Measurements from ENCODE around the gene ZNF565. TPM values are rescaled to one million over a fixed set of nuclear protein-coding genes. Genes with fewer than 3 reads are reported as not detected.
"Not testable (repeated sequence)": the region's sequence is repeated elsewhere in the genome, so short reads cannot be mapped to it uniquely, and the experiment has no call there.

ZNF565 gene
- total RNA-seq, 2 experiments from 2014 or later = 2.2 to 2.7 TPM

DNA sequence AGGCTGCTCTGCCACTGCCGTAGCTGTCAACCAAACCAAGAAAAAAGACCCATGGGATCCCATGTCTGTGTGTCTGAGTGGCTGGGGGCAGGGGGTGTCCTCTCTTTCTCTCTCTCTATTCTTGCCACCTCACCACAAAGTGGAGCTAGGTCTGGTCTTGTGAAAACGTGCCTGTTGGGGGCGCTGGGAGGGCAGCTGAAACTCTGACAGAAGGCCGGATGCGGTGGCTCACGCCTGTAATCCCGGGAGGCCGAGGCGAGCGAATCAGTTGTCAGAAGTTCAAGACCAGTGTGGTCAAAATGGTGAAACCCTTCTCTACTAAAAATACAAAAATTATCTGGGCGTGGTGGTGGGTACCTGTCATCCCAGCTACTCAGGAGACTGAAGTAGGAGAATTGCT lies 29.6 kb upstream of the ZNF565 start:
- ChIA-PET CTCF (no interaction called here), POLR2A (no interaction called here)
- DNase-seq = no peak
- H3K4me1 Mint-ChIP-seq (ENCODE audit: low read depth) = no peaks in the 10 kb centered on the region
- H3K27me3 Mint-ChIP-seq (ENCODE audit: low read depth) = peaks cover 6% of the 10 kb centered on the region
- ATAC-seq = no peak
- peaks cover 28% of the 10 kb centered on the region for H3K36me3 Mint-ChIP-seq (ENCODE audit: low read depth)
- no peak overlapping the region for H3K27ac Mint-ChIP-seq
- H3K4me3 Mint-ChIP-seq = no peak overlapping the region
- H3K9me3 Mint-ChIP-seq (ENCODE audit: insufficient read depth) = peaks cover 60% of the 10 kb centered on the region

DNA sequence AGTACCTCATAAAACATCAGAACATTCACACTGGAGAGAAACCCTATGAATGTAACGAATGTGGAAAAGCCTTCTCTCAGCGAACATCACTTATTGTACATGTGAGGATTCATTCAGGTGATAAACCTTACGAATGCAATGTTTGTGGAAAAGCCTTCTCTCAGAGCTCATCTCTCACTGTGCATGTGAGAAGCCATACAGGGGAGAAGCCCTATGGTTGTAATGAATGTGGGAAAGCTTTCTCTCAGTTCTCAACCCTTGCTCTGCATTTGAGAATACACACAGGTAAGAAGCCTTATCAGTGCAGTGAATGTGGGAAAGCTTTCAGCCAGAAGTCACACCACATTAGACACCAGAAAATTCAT lies 22.5 kb upstream of the ZNF565 start:
- no peaks in the 10 kb centered on the region for H3K4me1 Mint-ChIP-seq (ENCODE audit: low read depth)
- CTCF ChIA-PET = no interaction called here
- H3K9me3 Mint-ChIP-seq (ENCODE audit: insufficient read depth) = peaks cover 77% of the 10 kb centered on the region
- H3K4me3 Mint-ChIP-seq = no peak overlapping the region
- peaks cover 83% of the 10 kb centered on the region for H3K36me3 Mint-ChIP-seq (ENCODE audit: low read depth)
- ATAC-seq (no peak), DNase-seq (no peak)
- POLR2A ChIA-PET = interaction anchor here (1.0 kb wide), 1 partner anchor 22 kb away, joined by 3 read pairs; the partner anchor contains the start of genes ZNF146 and ZNF565
- H3K27ac Mint-ChIP-seq = no peak overlapping the region
- H3K27me3 Mint-ChIP-seq (ENCODE audit: low read depth) = no peaks in the 10 kb centered on the region

DNA sequence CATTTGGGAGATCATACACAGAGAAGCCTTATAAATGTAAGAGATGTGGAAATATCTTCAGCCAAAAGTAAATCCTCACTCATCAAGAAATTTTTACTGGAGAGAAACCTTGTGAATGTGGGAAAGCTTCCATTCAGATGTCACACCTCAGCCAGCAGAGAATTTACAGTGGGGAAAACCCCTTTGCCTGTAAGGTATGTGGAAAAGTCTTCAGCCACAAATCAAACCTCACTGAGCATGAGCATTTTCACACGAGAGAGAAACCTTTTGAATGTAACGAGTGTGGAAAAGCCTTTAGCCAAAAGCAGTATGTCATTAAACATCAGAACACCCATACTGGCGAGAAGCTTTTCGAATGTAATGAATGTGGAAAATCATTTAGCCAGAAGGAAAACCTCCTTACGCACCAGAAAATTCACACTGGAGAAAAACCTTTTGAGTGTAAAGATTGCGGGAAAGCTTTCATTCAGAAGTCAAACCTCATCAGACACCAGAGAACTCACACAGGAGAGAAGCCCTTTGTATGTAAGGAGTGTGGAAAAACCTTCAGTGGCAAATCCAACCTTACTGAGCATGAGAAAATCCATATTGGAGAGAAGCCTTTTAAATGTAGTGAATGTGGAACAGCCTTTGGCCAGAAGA lies 22.0 kb upstream of the ZNF565 start:
- POLR2A ChIA-PET = interaction anchor here (1.0 kb wide), 1 partner anchor 22 kb away, joined by 3 read pairs; the partner anchor contains the start of genes ZNF146 and ZNF565
- CTCF ChIA-PET = no interaction called here
- Mint-ChIP-seq H3K36me3 (ENCODE audit: low read depth) (peaks cover 84% of the 10 kb centered on the region), H3K4me1 (ENCODE audit: low read depth) (no peaks in the 10 kb centered on the region), H3K27ac (no peak overlapping the region), H3K27me3 (ENCODE audit: low read depth) (no peaks in the 10 kb centered on the region), H3K4me3 (no peak overlapping the region), H3K9me3 (ENCODE audit: insufficient read depth) (peaks cover 73% of the 10 kb centered on the region)
- DNase-seq (no peak), ATAC-seq (no peak)

GRCh38 chr19:36233626-36234025 lies 19.2 kb upstream of the ZNF565 start:
- not testable (repeated sequence) for H3K27ac Mint-ChIP-seq

GRCh38 chr19:36225219-36225892 lies 10.9 kb upstream of the ZNF565 start:
- POLR2A ChIA-PET = interaction anchor here (0.8 kb wide), 1 partner anchor 10 kb away, joined by 4 read pairs; no protein-coding TSS in a partner anchor
- no peak for DNase-seq
- Mint-ChIP-seq H3K36me3 (ENCODE audit: low read depth) (peaks cover 90% of the 10 kb centered on the region), H3K4me3 (no peak overlapping the region), H3K9me3 (ENCODE audit: insufficient read depth) (peaks cover 32% of the 10 kb centered on the region), H3K27ac (peak overlapping the region; percentile 67), H3K27me3 (ENCODE audit: low read depth) (no peaks in the 10 kb centered on the region), H3K4me1 (ENCODE audit: low read depth) (peaks cover 21% of the 10 kb centered on the region)
- no peak for ATAC-seq
- CTCF ChIA-PET = interaction anchor here (1.8 kb wide), 1 partner anchor 10 kb away, joined by 5 read pairs; no protein-coding TSS in a partner anchor

More at GRCh38 chr19:36233626-36234025, 19.2 kb upstream of the ZNF565 start:
- H3K4me3 Mint-ChIP-seq; CTCF ChIA-PET; DNase-seq; H3K27me3 Mint-ChIP-seq (ENCODE audit: low read depth); POLR2A ChIA-PET; ATAC-seq; H3K4me1 Mint-ChIP-seq (ENCODE audit: low read depth): not testable (repeated sequence)
- Mint-ChIP-seq H3K9me3 (ENCODE audit: insufficient read depth) (peaks cover 67% of the 10 kb centered on the region), H3K36me3 (ENCODE audit: low read depth) (peaks cover 94% of the 10 kb centered on the region)

DNA sequence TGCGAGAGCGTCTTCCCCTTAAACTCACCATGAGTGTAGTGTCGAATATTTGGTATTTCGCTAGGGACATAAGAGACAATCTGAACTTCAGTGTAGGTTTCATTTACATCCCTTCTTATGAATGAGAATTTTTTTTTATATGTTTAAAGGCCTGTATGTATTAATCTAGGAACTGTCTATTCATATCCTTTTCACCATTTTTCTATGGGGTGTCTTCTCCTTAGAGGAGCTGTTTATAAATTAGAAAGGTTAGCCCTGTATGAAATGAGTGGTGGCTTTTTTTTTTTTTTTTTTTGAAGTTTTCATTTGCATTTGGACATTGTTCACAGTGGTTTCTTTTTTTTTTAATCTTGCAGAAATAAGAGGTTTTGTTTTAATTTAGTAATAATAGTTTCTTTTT lies 8.0 kb upstream of the ZNF565 start:
- Mint-ChIP-seq H3K27me3 (ENCODE audit: low read depth) (no peaks in the 10 kb centered on the region), H3K9me3 (ENCODE audit: insufficient read depth) (peaks cover 27% of the 10 kb centered on the region), H3K27ac (no peak overlapping the region), H3K4me3 (no peak overlapping the region), H3K4me1 (ENCODE audit: low read depth) (peaks cover 31% of the 10 kb centered on the region), H3K36me3 (ENCODE audit: low read depth) (peaks cover 79% of the 10 kb centered on the region)
- ATAC-seq = no peak
- no peak for DNase-seq
- POLR2A ChIA-PET = no interaction called here
- CTCF ChIA-PET = no interaction called here

GRCh38 chr19:36221474-36221873 lies 7.0 kb upstream of the ZNF565 start:
- H3K4me1 Mint-ChIP-seq (ENCODE audit: low read depth) = peaks cover 37% of the 10 kb centered on the region
- POLR2A ChIA-PET = no interaction called here
- H3K27ac Mint-ChIP-seq = no peak overlapping the region
- H3K4me3 Mint-ChIP-seq = no peak overlapping the region
- H3K27me3 Mint-ChIP-seq (ENCODE audit: low read depth) = no peaks in the 10 kb centered on the region
- CTCF ChIA-PET = no interaction called here
- ATAC-seq = no peak
- no peak for DNase-seq
- H3K36me3 Mint-ChIP-seq (ENCODE audit: low read depth) = peaks cover 75% of the 10 kb centered on the region
- peaks cover 25% of the 10 kb centered on the region for H3K9me3 Mint-ChIP-seq (ENCODE audit: insufficient read depth)

DNA sequence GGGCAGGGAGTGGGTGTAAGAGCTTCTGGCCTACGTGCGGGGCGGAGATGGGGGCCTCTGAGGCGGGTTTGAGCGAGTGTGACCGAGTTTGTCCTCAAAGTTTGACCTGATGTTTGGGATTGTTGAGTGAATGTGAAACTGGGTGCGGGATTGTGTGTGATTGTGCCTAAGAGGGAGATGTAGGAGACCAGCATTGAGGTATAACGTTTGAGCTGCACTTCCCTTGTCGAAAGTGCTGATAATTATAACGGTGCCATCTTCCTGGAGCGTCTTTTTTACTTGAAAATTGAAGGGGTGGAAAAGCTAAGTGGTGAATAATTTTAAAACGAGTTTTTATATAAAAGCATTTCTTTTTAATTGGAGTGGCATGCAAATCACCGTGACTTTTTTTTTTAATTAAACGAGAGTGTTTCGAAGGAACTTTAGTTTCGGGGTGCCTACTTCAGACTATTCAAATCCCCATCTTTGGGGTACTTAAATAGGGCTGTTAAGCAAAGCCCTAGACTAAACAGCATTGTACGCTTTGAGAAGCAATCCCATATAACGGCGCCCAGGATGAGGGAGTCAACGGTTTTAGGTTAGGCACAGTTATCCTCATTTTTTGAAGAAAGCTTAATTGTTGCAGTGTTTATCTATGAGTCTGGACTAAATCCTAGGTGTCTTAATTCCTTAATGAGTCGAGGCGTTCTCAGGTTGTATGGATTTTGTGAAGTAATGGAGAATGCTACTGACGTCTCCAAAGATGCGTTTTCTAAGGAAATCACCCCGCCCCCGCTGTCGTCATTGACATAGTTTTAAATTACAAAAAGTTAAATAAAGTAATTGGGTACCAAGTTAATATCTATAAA lies 1.0 kb upstream of the ZNF565 start:
- peak; percentile 0 for ATAC-seq
- Mint-ChIP-seq H3K4me3 (no peak overlapping the region), H3K27me3 (ENCODE audit: low read depth) (no peaks in the 10 kb centered on the region), H3K36me3 (ENCODE audit: low read depth) (peaks cover 22% of the 10 kb centered on the region), H3K27ac (no peak overlapping the region), H3K4me1 (ENCODE audit: low read depth) (peaks cover 22% of the 10 kb centered on the region), H3K9me3 (ENCODE audit: insufficient read depth) (peaks cover 6% of the 10 kb centered on the region)
- DNase-seq = peak; percentile 25
- ChIA-PET POLR2A (interaction anchor here (0.6 to 2.2 kb wide), 17 partner anchors 9 to 1564 kb away, joined by 3 to 10 read pairs (median 4); partner anchors contain the start of genes POLR2I, TBCB, ZNF345 and ZNF382), CTCF (interaction anchor here (0.9 to 1.9 kb wide), 2 partner anchors 9 to 88 kb away, joined by 5 to 13 read pairs; no protein-coding TSS in a partner anchor)

DNA sequence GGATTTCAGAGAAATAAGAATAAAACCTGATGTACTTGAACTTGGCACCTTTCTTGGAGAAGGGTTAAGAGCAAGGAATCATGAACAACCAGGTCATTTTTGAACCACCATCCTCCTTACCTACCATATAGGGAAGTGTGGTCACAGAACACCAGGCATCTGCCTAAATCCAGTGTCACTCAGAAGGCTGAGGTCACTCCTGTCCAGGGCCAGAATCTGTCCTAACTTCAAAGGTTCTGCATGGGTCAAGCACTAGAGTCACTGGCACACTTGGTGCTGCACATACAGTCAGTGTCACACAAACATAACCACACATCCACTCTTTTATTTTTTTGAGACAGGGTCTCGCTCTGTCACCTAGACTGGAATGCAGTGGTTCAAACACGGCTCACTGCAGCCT lies 1.6 kb downstream of the ZNF565 start:
- no peak for DNase-seq
- H3K9me3 Mint-ChIP-seq (ENCODE audit: insufficient read depth) = no peaks in the 10 kb centered on the region
- no peak overlapping the region for H3K4me3 Mint-ChIP-seq
- H3K4me1 Mint-ChIP-seq (ENCODE audit: low read depth) = peaks cover 12% of the 10 kb centered on the region
- H3K27ac Mint-ChIP-seq = no peak overlapping the region
- H3K36me3 Mint-ChIP-seq (ENCODE audit: low read depth) = peaks cover 6% of the 10 kb centered on the region
- H3K27me3 Mint-ChIP-seq (ENCODE audit: low read depth) = no peaks in the 10 kb centered on the region
- ChIA-PET CTCF (no interaction called here), POLR2A (no interaction called here)
- no peak for ATAC-seq

- peaks cover 3% of the 10 kb centered on the region for H3K4me1 Mint-ChIP-seq (ENCODE audit: low read depth)
- no peak for ATAC-seq
- no peaks in the 10 kb centered on the region for H3K9me3 Mint-ChIP-seq (ENCODE audit: insufficient read depth)
- DNase-seq = no peak
- no peaks in the 10 kb centered on the region for H3K36me3 Mint-ChIP-seq (ENCODE audit: low read depth)
- ChIA-PET POLR2A (interaction anchor here (0.6 kb wide), 1 partner anchor 1564 kb away, joined by 4 read pairs; no protein-coding TSS in a partner anchor), CTCF (no interaction called here)
- no peak overlapping the region for H3K4me3 Mint-ChIP-seq
- no peaks in the 10 kb centered on the region for H3K27me3 Mint-ChIP-seq (ENCODE audit: low read depth)
- no peak overlapping the region for H3K27ac Mint-ChIP-seq
These were observed 4.0 kb downstream of the ZNF565 start for GRCh38 chr19:36210497-36210896.

DNA sequence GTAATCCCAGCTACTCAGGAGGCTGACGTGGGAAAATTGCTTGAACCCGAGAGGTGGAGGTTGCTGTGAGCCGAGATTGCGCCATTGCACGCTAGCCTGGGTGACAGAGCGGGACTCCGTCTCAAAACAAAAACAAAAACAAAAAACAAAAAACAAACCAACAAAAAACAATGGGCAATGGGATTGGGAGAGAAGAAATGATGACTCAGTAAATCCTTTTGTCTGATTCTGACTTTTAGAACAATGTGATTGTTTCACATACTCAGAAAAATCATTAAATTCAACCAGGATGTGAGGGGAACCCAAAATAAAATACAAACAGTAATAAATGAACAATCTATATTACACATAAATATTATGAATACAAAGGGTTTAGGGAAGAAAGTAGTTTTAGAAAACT lies 5.1 kb downstream of the ZNF565 start:
- Mint-ChIP-seq H3K9me3 (ENCODE audit: insufficient read depth) (no peaks in the 10 kb centered on the region), H3K4me3 (no peak overlapping the region), H3K27me3 (ENCODE audit: low read depth) (no peaks in the 10 kb centered on the region), H3K36me3 (ENCODE audit: low read depth) (no peaks in the 10 kb centered on the region), H3K27ac (no peak overlapping the region), H3K4me1 (ENCODE audit: low read depth) (peaks cover 3% of the 10 kb centered on the region)
- ChIA-PET POLR2A (no interaction called here), CTCF (no interaction called here)
- no peak for ATAC-seq
- DNase-seq = no peak

All from activated CD8-positive, alpha-beta T cell treated with anti-CD3 and anti-CD28 coated beads, Interleukin-2, amount 10 ng/mL, durations not matched to agents 7 days and 5 days (primary cell).